Measurements from ENCODE around the gene MRPL36. TPM values are rescaled to one million over a fixed set of nuclear protein-coding genes. Genes with fewer than 3 reads are reported as not detected.

The MRPL36 gene
- total and polyA plus RNA-seq, 2 of the 4 experiments (the other 2 are of a cell fraction): 85.9 to 103 TPM

DNA sequence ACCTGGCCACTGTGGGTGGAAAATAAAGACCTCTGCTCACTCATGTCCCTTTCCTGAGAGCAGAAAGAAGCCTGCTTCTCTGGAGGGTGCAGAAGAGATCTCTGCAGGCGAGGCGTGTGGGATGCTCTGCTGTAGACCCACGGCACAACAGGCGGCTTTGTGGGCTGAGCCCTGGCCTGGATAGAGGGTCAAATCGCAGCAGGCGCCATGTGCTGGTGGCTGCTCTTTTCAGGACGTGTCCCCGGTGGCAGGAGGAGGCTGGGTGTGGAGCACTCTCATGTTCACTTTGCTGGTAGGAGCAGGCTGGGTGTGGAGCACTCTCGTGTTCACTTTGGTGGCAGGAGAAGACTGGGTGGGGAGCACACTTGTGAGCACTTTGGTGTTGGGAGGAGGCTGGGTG, 48.0 kb upstream of the MRPL36 start:
- Histone ChIP-seq H3K4me3 (ENCODE audit: insufficient read depth, low read depth, low read length) (no peak overlapping the region), H3K9me1 (ENCODE audit: insufficient read depth, low read length) (no peaks in the 10 kb centered on the region), H2AK9ac (replicated peaks; ENCODE audit: low read depth, low read length, poor library complexity) (no peak overlapping the region), H3K18ac (ENCODE audit: low read depth, low read length) (no peak overlapping the region), H3K4me1 (ENCODE audit: control insufficient read depth, insufficient read depth, low read length) (no peaks in the 10 kb centered on the region), H2BK20ac (ENCODE audit: low read depth, low read length) (no peak overlapping the region), H3K56ac (ENCODE audit: extremely low read depth, insufficient read depth, low read length) (no peak overlapping the region), H3K14ac (replicated peaks; ENCODE audit: low read depth, low read length) (no peak overlapping the region), H3K9me3 (ENCODE audit: control insufficient read depth, insufficient read depth, low read length) (no peaks in the 10 kb centered on the region; the same call in 1 of the 2 replicates), H3K4ac (ENCODE audit: low read depth, low read length) (no peak overlapping the region), H3K27ac (ENCODE audit: insufficient read depth, low read length) (no peak overlapping the region), H3K23ac (ENCODE audit: low read depth, low read length) (no peak overlapping the region), H3K27me3 (ENCODE audit: control insufficient read depth, insufficient read depth, low read length) (peaks cover 42% of the 10 kb centered on the region), H4K20me1 (ENCODE audit: insufficient read depth, low read length) (no peaks in the 10 kb centered on the region), H4K8ac (ENCODE audit: low read depth in 2 of 2, low read length in 2 of 2) (no peak overlapping the region), H2BK120ac (ENCODE audit: low read depth, low read length) (no peak overlapping the region), H4K91ac (ENCODE audit: insufficient read depth, low read depth, low read length) (no peak overlapping the region), H3K4me2 (ENCODE audit: low read depth, low read length) (no peak overlapping the region), H3K36me3 (ENCODE audit: control insufficient read depth, insufficient read depth, low read length) (no peaks in the 10 kb centered on the region), H3K79me1 (ENCODE audit: low read depth in 1 of 2, low read length in 2 of 2) (no peaks in the 10 kb centered on the region), H2BK15ac (ENCODE audit: low read depth, low read length) (no peak overlapping the region), H4K5ac (ENCODE audit: low read depth, low read length) (no peak overlapping the region), H2BK5ac (ENCODE audit: low read depth, low read length, poor library complexity, severe bottlenecking) (no peak overlapping the region), H2AFZ (replicated peaks; ENCODE audit: low read length, poor library complexity) (no peak overlapping the region), H3K9ac (ENCODE audit: low read depth, low read length) (no peak overlapping the region), H2AK5ac (ENCODE audit: low read depth, low read length) (no peak overlapping the region)
- ChIA-PET CTCF (no interaction called here), POLR2A (ENCODE audit: unreplicated experiment) (no interaction called here)
- BruUV-seq (replicated peaks): no TSS peak
- ATAC-seq (ENCODE audit: low read depth) (no peak), DNase-seq (no peak)
- intact Hi-C loops (cut with micrococcal nuclease) (no loop called here), in situ Hi-C loops (cut with MboI; ENCODE audit: low sequenced_read_pairs) (no loop called here), dilution Hi-C loops (cut with HindIII; ENCODE audit: low sequenced_read_pairs, unreplicated experiment) (no loop called here)
- 29% methylated on average over 4 of the region's 9 CpGs; no CpG with 5 or more reads in 1 of the 2 experiments for WGBS, 2 experiments (ENCODE audit: extremely low coverage in 2 of 2, insufficient read length in 1 of 2)
- TF ChIP-seq, protein P1, sequence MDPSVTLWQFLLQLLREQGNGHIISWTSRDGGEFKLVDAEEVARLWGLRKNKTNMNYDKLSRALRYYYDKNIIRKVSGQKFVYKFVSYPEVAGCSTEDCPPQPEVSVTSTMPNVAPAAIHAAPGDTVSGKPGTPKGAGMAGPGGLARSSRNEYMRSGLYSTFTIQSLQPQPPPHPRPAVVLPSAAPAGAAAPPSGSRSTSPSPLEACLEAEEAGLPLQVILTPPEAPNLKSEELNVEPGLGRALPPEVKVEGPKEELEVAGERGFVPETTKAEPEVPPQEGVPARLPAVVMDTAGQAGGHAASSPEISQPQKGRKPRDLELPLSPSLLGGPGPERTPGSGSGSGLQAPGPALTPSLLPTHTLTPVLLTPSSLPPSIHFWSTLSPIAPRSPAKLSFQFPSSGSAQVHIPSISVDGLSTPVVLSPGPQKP (IDR thresholded peaks at IDR 0.05; ENCODE audit: borderline replicate concordance, low read depth, low read length): no peak
- no peak for TF ChIP-seq MAZ (IDR thresholded peaks at IDR 0.05; ENCODE audit: borderline replicate concordance, low read depth, low read length)
- TF ChIP-seq FOS (IDR thresholded peaks at IDR 0.05; ENCODE audit: low read depth, low read length): no peak
- no peak for TF ChIP-seq NFE2L2 (IDR thresholded peaks at IDR 0.05; ENCODE audit: low read depth, low read length)
- TF ChIP-seq, protein P2, sequence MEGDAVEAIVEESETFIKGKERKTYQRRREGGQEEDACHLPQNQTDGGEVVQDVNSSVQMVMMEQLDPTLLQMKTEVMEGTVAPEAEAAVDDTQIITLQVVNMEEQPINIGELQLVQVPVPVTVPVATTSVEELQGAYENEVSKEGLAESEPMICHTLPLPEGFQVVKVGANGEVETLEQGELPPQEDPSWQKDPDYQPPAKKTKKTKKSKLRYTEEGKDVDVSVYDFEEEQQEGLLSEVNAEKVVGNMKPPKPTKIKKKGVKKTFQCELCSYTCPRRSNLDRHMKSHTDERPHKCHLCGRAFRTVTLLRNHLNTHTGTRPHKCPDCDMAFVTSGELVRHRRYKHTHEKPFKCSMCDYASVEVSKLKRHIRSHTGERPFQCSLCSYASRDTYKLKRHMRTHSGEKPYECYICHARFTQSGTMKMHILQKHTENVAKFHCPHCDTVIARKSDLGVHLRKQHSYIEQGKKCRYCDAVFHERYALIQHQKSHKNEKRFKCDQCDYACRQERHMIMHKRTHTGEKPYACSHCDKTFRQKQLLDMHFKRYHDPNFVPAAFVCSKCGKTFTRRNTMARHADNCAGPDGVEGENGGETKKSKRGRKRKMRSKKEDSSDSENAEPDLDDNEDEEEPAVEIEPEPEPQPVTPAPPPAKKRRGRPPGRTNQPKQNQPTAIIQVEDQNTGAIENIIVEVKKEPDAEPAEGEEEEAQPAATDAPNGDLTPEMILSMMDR (conservative IDR thresholded peaks at IDR 0.05; ENCODE audit: low read depth, low read length): no peak
- no peak for TF ChIP-seq RAD21 (IDR thresholded peaks at IDR 0.05; ENCODE audit: low read length)
- TF ChIP-seq CEBPB (IDR thresholded peaks at IDR 0.05; ENCODE audit: low read depth, low read length): no peak
- TF ChIP-seq CHD1 (IDR thresholded peaks at IDR 0.05; ENCODE audit: low read depth, low read length): no peak
- no peak for TF ChIP-seq MXI1 (IDR thresholded peaks at IDR 0.05; ENCODE audit: borderline replicate concordance, low read depth, low read length)
- no peak for TF ChIP-seq POLR2A (IDR thresholded peaks at IDR 0.05; ENCODE audit: low read depth, low read length)
- no peak for TF ChIP-seq BHLHE40 (IDR thresholded peaks at IDR 0.05; ENCODE audit: low read depth, low read length)
- TF ChIP-seq, protein P3, sequence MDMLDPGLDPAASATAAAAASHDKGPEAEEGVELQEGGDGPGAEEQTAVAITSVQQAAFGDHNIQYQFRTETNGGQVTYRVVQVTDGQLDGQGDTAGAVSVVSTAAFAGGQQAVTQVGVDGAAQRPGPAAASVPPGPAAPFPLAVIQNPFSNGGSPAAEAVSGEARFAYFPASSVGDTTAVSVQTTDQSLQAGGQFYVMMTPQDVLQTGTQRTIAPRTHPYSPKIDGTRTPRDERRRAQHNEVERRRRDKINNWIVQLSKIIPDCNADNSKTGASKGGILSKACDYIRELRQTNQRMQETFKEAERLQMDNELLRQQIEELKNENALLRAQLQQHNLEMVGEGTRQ (IDR thresholded peaks at IDR 0.05; ENCODE audit: low read depth, low read length): no peak

Data from IMR-90 (cell line).